Measurements from ENCODE around the gene HSDL2. TPM values are rescaled to one million over a fixed set of nuclear protein-coding genes. Genes with fewer than 3 reads are reported as not detected.

HSDL2 gene
- total RNA-seq, 2 donors from 2014 or later, result 32.6 to 34.9 TPM

DNA sequence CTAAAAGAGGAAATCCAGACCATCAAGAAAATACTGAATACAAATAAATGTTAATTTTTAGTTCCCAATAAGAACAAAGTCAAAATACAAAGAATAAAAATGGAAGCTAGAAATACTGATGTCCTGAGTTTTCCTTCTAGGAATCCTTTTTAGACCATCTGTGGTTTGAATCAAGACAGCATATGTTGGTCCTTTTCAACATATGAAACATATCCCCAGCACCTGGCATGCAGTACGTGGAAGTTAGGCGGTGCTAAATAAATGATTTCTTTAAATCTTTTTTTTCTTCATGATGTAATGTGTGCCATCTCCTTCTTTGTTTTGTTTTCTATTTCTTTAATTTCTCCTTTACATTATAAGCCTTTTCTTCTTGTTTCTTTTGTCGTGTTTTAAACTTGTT lies 140.7 kb downstream of the HSDL2 start:
- H3K36me3 Mint-ChIP-seq, result no peaks in the 10 kb centered on the region
- DNase-seq (ENCODE audit: low spot score in 2 of 2) (no peak), ATAC-seq (no peak)
- H3K27ac Mint-ChIP-seq, result no peak overlapping the region
- H3K9me3 Mint-ChIP-seq, result no peaks in the 10 kb centered on the region

Other genes with a start within 250 kb of the HSDL2 start
- gene SUSD1, start 204.8 kb upstream of the HSDL2 start, total RNA-seq, result 1 to 10 TPM; 1.2 to 2.5 TPM
- gene PTBP3, start 46.5 kb upstream of the HSDL2 start, total RNA-seq, result 10 to 100 TPM; 77.7 to 91.8 TPM
- 10 to 100 TPM; 16.8 to 17.0 TPM for gene KIAA1958, start 106.7 kb downstream of the HSDL2 start, total RNA-seq